ENCODE measurements around the gene CBFA2T2.
A peak's percentile ranks its signal among the peaks of the same experiment; 100 is the strongest.
"Not testable (repeated sequence)": the region's sequence is repeated elsewhere in the genome, so short reads cannot be mapped to it uniquely, and the experiment has no call there.

Gene CBFA2T2

DNA sequence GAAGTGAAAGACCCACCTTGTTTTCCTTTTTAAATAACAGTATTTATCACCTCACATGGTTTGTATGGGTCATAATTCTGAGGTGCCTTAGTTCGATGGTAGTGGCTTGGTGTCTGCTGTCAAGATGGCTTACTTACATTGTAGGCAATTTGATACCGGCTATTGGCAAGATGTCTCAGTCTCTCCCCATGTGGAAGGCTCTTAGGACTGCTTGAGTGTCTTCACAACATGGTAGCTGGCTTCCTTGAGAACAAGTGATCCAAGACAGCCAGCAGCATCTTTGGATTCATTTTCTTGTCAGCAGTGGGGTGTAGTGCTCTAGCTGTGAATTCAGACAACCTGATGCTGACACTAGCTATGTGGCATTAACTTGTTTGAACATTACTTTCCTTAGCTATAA, 70.1 kb downstream of the CBFA2T2 start:
- Histone ChIP-seq H3K4me3 (ENCODE audit: insufficient read depth, low read depth, low read length) (no peak overlapping the region), H3K9me3 (ENCODE audit: control insufficient read depth, low read length) (no peaks in the 10 kb centered on the region), H3K27ac (ENCODE audit: insufficient read depth, low read depth, low read length, poor library complexity, severe bottlenecking) (no peak overlapping the region), H3K4me1 (ENCODE audit: control insufficient read depth, insufficient read depth, low read length) (peaks cover 5% of the 10 kb centered on the region), H3K36me3 (ENCODE audit: control insufficient read depth, insufficient read depth, low read length) (no peaks in the 10 kb centered on the region), H3K27me3 (ENCODE audit: control insufficient read depth, insufficient read depth, low read length, poor library complexity, severe bottlenecking) (no peaks in the 10 kb centered on the region)
- 95 to 96% methylated on average over 2 of the region's 2 CpGs for WGBS, 2 experiments

DNA sequence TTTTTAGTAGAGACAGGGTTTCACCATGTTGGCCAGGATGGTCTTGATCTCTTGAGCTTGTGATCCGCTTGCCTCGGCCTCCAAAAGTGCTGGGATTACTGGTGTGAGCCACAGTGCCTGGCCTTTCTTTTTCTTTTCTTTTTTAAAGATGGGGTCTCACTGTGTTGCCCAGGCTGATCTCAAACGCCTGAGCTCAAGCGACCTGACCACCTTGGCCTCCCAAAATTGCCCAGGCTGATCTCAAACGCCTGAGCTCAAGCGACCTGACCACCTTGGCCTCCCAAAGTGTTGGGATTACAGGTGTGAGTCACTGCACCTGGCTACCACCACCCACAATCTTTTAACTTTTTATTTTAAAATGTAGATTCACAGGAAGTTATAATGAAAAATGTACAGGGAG, 71.2 kb downstream of the CBFA2T2 start:
- not testable (repeated sequence) for H3K27ac ChIP-seq (ENCODE audit: insufficient read depth, low read depth, low read length, poor library complexity, severe bottlenecking); H3K36me3 ChIP-seq (ENCODE audit: control insufficient read depth, insufficient read depth, low read length); H3K27me3 ChIP-seq (ENCODE audit: control insufficient read depth, insufficient read depth, low read length, poor library complexity, severe bottlenecking); H3K4me1 ChIP-seq (ENCODE audit: control insufficient read depth, insufficient read depth, low read length); H3K4me3 ChIP-seq (ENCODE audit: insufficient read depth, low read depth, low read length); H3K9me3 ChIP-seq (ENCODE audit: control insufficient read depth, low read length)
- WGBS, 2 experiments = 87 to 92% methylated on average over 6 of the region's 6 CpGs

DNA sequence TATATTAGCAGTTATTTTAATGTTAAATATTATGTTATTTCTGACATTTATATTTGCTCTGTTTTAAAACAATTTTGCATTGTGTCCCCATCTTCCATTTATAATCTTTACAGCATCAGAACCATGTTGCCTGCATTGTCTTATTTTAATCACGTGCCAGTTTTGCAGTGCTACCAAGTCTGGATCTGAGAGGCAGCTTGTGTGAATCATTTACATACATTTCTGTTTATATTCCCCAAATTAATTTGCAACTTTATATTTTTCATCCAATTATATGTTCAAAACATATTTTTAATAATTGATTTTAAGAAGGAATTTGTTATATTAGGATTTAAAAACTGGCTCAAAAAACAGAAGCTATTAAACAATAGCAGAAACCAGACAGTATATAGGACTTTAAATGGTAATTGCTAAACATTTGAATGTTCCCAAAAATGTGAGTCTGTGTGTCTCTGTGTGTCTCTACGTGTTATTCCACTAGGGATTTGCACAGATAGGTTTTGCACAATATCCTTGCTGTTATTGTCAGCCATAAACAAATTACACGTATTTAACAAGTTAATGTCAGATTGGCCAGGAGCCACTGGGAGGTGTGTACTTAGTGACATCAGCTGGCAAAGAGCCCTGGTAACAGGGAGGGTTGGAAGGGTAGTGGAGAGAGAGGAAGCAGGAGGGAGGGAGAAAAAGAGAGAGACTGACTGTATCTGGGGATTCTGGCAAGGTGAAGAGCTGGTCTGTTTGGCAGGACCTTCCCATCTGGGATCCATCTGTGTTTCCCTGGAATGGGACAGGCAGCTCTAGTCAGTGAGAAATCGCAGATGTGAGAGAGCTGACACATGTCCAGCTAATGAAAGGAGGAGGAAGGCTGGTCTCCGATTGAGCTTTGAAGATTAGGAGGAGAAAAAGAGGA, 72.1 kb downstream of the CBFA2T2 start:
- H3K36me3 ChIP-seq (ENCODE audit: control insufficient read depth, insufficient read depth, low read length) = no peaks in the 10 kb centered on the region
- 79 to 89% methylated on average over 5 of the region's 5 CpGs for WGBS, 2 experiments
- no peak overlapping the region for H3K4me3 ChIP-seq (ENCODE audit: insufficient read depth, low read depth, low read length)
- H3K27me3 ChIP-seq (ENCODE audit: control insufficient read depth, insufficient read depth, low read length, poor library complexity, severe bottlenecking) = peaks cover 4% of the 10 kb centered on the region
- H3K9me3 ChIP-seq (ENCODE audit: control insufficient read depth, low read length) = no peaks in the 10 kb centered on the region
- no peak overlapping the region for H3K27ac ChIP-seq (ENCODE audit: insufficient read depth, low read depth, low read length, poor library complexity, severe bottlenecking)
- H3K4me1 ChIP-seq (ENCODE audit: control insufficient read depth, insufficient read depth, low read length) = peaks cover 5% of the 10 kb centered on the region

DNA sequence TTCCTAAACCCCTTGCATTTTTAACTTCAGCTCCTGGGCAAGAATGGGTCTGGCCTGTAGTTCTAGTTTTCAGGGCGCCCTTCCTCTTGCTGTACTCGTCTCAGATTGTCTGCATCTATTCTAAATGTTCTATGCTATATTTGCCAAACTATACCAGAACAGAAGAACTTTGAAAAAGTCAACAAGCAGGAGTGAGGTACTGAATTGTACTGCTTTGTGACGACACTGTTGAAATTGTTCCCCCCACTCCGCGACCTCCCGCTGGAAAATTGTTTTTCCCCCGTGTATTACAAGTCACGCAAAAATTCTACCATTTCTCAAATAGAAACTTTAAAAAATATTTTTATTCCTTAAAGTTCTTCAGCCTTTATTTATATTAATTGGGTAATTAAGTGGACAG, 73.9 kb downstream of the CBFA2T2 start:
- WGBS, 2 experiments = 95 to 98% methylated on average over 7 to 8 of the region's 8 CpGs

DNA sequence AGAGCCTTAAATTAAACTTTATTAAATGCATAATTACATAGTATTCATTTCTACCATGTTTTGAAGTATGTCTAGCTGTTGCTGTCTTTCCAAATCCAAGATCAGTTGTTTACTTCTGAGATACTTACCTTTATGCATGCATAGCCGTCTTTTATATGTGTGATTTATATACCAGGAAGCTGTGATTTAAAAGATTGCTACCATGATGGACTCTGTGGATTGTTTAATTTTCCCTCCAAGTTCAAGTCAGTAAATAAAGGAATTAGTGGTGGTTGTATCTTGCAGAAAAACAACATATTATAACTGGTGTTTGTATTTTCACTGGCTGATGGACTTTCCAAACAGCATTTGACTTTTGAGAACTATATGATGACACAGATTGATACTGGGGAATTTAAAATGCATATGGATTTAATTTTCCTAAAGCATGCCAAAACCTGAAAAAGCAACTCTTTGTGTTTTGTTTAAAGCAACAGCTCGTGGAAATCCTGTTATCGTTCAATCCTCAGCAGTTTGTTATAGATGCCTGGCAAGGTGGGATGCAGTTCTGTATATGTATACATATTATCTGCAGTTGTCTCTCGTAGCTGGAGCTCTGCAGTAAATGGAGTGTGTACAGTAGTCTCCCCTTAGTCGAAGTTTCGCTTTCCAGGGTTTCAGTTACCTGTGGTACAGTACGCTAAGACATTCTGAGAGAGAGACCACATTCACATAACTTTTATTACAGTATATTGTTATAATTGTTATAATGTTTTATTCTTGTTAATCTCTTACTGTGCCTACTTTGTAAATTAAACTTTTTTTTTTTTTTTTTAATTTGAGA, 77.1 kb downstream of the CBFA2T2 start:
- H3K27ac ChIP-seq (ENCODE audit: insufficient read depth, low read depth, low read length, poor library complexity, severe bottlenecking) = no peak overlapping the region
- no peaks in the 10 kb centered on the region for H3K36me3 ChIP-seq (ENCODE audit: control insufficient read depth, insufficient read depth, low read length)
- H3K27me3 ChIP-seq (ENCODE audit: control insufficient read depth, insufficient read depth, low read length, poor library complexity, severe bottlenecking) = peaks cover 4% of the 10 kb centered on the region
- peaks cover 15% of the 10 kb centered on the region for H3K4me1 ChIP-seq (ENCODE audit: control insufficient read depth, insufficient read depth, low read length)
- no peak overlapping the region for H3K4me3 ChIP-seq (ENCODE audit: insufficient read depth, low read depth, low read length)
- 88 to 96% methylated on average over 4 to 7 of the region's 7 CpGs for WGBS, 2 experiments
- H3K9me3 ChIP-seq (ENCODE audit: control insufficient read depth, low read length) = no peaks in the 10 kb centered on the region

More for the DNA sequence above, 73.9 kb downstream of the CBFA2T2 start:
- H3K27me3 ChIP-seq (ENCODE audit: control insufficient read depth, insufficient read depth, low read length, poor library complexity, severe bottlenecking) = peaks cover 4% of the 10 kb centered on the region
- H3K4me1 ChIP-seq (ENCODE audit: control insufficient read depth, insufficient read depth, low read length) = peaks cover 12% of the 10 kb centered on the region
- no peaks in the 10 kb centered on the region for H3K9me3 ChIP-seq (ENCODE audit: control insufficient read depth, low read length)
- no peak overlapping the region for H3K4me3 ChIP-seq (ENCODE audit: insufficient read depth, low read depth, low read length)
- H3K27ac ChIP-seq (ENCODE audit: insufficient read depth, low read depth, low read length, poor library complexity, severe bottlenecking) = no peak overlapping the region
- H3K36me3 ChIP-seq (ENCODE audit: control insufficient read depth, insufficient read depth, low read length) = no peaks in the 10 kb centered on the region

DNA sequence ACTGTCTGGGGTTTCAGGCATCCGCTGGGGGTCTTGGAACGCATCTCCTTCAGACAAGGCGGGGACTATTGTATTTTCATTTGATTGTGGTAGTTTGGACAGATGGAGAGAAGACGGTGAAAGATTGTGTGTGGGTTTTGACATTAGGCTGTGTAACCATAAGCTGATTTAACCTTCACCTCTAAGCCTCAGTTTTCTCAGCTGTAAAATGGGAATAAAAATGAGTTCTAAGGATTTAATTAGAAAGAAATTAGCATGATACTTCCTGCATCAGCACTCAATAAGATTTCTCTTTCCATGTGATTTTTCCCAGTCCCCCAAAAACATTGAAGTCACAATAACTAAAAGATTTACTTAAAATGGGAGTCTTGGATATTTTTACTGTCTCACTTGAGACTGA, 78.1 kb downstream of the CBFA2T2 start:
- Histone ChIP-seq H3K36me3 (ENCODE audit: control insufficient read depth, insufficient read depth, low read length) (no peaks in the 10 kb centered on the region), H3K4me1 (ENCODE audit: control insufficient read depth, insufficient read depth, low read length) (peaks cover 11% of the 10 kb centered on the region), H3K27ac (ENCODE audit: insufficient read depth, low read depth, low read length, poor library complexity, severe bottlenecking) (peak overlapping the region; percentile 52), H3K27me3 (ENCODE audit: control insufficient read depth, insufficient read depth, low read length, poor library complexity, severe bottlenecking) (peaks cover 4% of the 10 kb centered on the region), H3K4me3 (ENCODE audit: insufficient read depth, low read depth, low read length) (no peak overlapping the region), H3K9me3 (ENCODE audit: control insufficient read depth, low read length) (no peaks in the 10 kb centered on the region)
- 92 to 95% methylated on average over 4 of the region's 4 CpGs for WGBS, 2 experiments

DNA sequence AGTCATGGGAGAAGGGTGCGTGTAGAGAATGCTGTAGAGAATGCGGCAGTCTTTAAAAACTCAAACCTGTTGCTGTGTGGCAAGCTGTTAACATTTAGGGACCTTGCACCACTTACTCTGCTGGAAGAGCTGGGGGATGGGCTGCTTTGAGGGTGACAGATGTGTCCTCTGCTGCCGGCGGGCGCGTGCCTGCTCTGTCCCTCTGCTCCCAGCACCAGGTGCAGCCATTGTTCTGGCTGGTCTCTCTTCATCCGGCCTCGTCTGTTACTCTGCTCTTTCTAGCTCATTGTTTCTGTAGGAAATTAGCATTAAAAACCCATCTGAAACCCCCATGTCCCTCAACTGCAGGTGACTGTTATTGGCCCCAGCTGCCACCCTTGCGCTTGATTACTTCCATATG, 78.5 kb downstream of the CBFA2T2 start:
- no peak overlapping the region for H3K4me3 ChIP-seq (ENCODE audit: insufficient read depth, low read depth, low read length)
- H3K27ac ChIP-seq (ENCODE audit: insufficient read depth, low read depth, low read length, poor library complexity, severe bottlenecking) = peak overlapping the region; percentile 52
- peaks cover 11% of the 10 kb centered on the region for H3K4me1 ChIP-seq (ENCODE audit: control insufficient read depth, insufficient read depth, low read length)
- 2% methylated on average over 9 of the region's 9 CpGs for WGBS, 2 experiments
- peaks cover 4% of the 10 kb centered on the region for H3K27me3 ChIP-seq (ENCODE audit: control insufficient read depth, insufficient read depth, low read length, poor library complexity, severe bottlenecking)
- H3K9me3 ChIP-seq (ENCODE audit: control insufficient read depth, low read length) = no peaks in the 10 kb centered on the region
- H3K36me3 ChIP-seq (ENCODE audit: control insufficient read depth, insufficient read depth, low read length) = no peaks in the 10 kb centered on the region

DNA sequence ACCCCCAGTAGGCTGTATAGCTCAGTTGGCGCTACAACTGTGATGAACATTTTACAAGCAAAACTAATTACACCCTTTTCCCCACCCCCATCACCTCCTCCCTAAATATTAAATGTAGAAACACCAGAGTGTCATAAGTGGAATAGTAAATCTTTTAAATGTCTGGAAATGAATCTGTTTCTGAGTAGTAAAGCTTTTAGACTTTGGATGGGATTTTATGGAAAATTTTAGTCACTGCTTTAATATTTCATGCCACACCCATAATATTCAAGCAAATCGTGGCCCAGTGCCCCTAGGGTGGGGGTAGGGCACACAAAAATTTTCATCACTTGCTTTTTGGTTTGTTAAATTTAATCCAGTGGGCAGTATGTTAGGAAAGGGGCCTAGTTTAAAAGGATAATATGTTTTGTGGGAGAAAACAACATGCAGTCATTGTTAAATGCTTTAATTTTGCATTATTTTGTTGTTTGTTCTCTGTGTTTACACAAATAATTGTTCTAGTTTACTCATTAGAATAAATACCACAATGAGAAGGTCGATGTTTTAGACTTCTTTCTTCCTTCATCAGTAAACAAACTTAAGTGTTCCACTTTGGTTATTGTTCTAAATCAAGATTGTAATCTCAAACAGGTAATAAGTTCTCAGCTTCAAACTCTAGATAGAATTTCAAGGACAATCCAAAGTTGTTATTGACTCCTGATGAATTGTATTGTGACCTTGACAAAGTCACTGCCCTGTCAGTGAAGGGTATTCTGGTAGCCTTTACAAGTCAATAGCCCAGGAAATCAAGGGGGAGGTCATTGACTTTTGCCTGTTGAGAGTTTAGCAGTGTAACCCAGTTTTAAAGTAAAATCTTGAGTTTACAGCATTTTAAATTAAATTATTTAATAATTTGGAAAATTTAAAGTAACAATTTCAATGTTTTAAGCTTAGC, 79.2 kb downstream of the CBFA2T2 start:
- no peaks in the 10 kb centered on the region for H3K9me3 ChIP-seq (ENCODE audit: control insufficient read depth, low read length)
- no peaks in the 10 kb centered on the region for H3K36me3 ChIP-seq (ENCODE audit: control insufficient read depth, insufficient read depth, low read length)
- 36 to 52% methylated on average over 2 to 3 of the region's 3 CpGs for WGBS, 2 experiments
- H3K27ac ChIP-seq (ENCODE audit: insufficient read depth, low read depth, low read length, poor library complexity, severe bottlenecking) = peak overlapping the region; percentile 29
- peaks cover 11% of the 10 kb centered on the region for H3K4me1 ChIP-seq (ENCODE audit: control insufficient read depth, insufficient read depth, low read length)
- peaks cover 4% of the 10 kb centered on the region for H3K27me3 ChIP-seq (ENCODE audit: control insufficient read depth, insufficient read depth, low read length, poor library complexity, severe bottlenecking)
- no peak overlapping the region for H3K4me3 ChIP-seq (ENCODE audit: insufficient read depth, low read depth, low read length)

DNA sequence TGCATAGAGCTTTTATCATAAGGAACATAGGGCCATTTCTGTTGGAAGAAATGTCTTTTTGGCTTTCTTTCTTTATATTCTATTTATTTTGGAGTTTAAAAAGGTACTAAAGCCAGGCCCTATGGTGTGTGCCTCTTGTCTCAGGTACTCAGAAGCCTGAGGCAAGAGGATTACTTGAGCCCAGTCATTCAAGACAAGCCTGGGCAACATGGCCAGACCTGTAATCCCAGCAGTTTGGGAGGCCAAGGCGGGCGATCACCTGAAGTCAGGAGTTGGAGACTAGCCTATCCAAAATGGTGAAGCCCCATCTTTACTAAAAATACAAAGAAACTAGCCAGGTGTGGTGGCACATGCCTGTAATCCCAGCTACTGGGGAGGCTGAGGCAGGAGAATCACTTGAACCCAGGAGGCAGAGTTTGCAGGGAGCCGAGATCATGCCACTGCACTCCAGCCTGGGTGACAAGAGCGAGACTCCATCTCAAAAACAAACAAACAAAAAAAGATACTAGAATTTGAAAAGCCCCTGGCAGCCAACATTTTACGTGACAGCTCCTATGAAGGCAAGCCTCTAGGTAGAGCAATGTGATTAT, 80.0 kb downstream of the CBFA2T2 start:
- 66 to 77% methylated on average over 5 of the region's 5 CpGs for WGBS, 2 experiments
- H3K4me1 ChIP-seq (ENCODE audit: control insufficient read depth, insufficient read depth, low read length) = peaks cover 11% of the 10 kb centered on the region
- no peak overlapping the region for H3K27ac ChIP-seq (ENCODE audit: insufficient read depth, low read depth, low read length, poor library complexity, severe bottlenecking)
- no peaks in the 10 kb centered on the region for H3K9me3 ChIP-seq (ENCODE audit: control insufficient read depth, low read length)
- no peak overlapping the region for H3K4me3 ChIP-seq (ENCODE audit: insufficient read depth, low read depth, low read length)
- H3K36me3 ChIP-seq (ENCODE audit: control insufficient read depth, insufficient read depth, low read length) = no peaks in the 10 kb centered on the region
- peaks cover 4% of the 10 kb centered on the region for H3K27me3 ChIP-seq (ENCODE audit: control insufficient read depth, insufficient read depth, low read length, poor library complexity, severe bottlenecking)
